Measurements from ENCODE around the gene HOXA6. TPM values are rescaled to one million over a fixed set of nuclear protein-coding genes. Genes with fewer than 3 reads are reported as not detected.

The HOXA6 gene
- total RNA-seq, 4 donors from 2014 or later, result 11.1 to 30.9 (median 18.7) TPM

DNA sequence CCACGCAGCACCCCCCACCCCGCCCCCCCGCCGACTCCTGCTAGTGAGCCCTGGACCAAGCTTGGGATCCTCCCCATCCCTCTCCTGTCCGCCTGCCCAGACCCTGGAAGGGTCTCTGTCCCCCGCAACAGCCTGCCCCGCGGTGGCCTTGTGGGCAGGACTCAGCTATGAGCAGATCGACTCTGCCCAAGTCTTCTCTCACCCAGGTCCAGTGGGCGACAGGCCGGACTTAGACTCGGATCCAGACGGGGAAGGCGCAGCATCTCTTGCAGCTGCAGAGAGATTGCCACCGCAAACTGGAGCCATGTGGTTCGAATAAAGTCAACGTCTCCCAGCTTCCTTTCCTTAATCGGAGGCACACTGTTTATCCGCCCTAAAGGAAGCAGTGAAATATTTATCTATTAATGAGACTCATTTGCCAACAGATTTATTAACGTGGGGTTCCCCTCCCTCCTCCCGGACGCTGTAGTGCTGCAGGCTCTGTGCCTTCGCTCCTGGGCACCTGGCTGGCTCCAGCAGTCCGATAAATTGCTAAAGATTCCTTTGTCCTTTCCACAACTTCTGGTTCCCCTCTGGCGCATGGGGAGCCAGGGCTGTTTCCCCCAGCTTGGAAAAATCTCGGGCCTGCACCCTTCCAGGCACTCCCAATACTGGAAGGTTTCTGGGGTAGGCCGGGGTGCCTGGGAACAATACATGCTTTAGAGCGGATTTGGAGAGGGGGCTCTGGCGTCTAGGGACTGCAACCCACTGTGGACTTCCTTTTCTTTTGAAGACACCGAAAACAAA, 9.5 kb upstream of the HOXA6 start:
- H3K36me3 ChIP-seq, result no peaks in the 10 kb centered on the region
- H3K4me3 ChIP-seq, result peak overlapping the region; percentile 52 to 71 (median 60)
- TF ChIP-seq POLR2A (IDR thresholded peaks at IDR 0.05) (no peak), EP300 (IDR thresholded peaks at IDR 0.05) (no peak)
- TF ChIP-seq, protein P1, sequence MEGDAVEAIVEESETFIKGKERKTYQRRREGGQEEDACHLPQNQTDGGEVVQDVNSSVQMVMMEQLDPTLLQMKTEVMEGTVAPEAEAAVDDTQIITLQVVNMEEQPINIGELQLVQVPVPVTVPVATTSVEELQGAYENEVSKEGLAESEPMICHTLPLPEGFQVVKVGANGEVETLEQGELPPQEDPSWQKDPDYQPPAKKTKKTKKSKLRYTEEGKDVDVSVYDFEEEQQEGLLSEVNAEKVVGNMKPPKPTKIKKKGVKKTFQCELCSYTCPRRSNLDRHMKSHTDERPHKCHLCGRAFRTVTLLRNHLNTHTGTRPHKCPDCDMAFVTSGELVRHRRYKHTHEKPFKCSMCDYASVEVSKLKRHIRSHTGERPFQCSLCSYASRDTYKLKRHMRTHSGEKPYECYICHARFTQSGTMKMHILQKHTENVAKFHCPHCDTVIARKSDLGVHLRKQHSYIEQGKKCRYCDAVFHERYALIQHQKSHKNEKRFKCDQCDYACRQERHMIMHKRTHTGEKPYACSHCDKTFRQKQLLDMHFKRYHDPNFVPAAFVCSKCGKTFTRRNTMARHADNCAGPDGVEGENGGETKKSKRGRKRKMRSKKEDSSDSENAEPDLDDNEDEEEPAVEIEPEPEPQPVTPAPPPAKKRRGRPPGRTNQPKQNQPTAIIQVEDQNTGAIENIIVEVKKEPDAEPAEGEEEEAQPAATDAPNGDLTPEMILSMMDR (IDR thresholded peaks at IDR 0.05), result no peak
- H3K9me3 ChIP-seq, result no peaks in the 10 kb centered on the region
- DNase-seq (ENCODE audit: low spot score in 2 of 2), result no peak
- peaks cover 0 to 96% of the 10 kb centered on the region in 2 donors for H3K27me3 ChIP-seq
- 35 to 44% methylated on average over 24 to 28 of the region's 30 CpGs for WGBS, 2 donors
- peak overlapping the region; percentile 54 to 88 (median 82) for H3K27ac ChIP-seq
- H3K4me1 ChIP-seq, result peaks cover 0 to 69% (median 23%) of the 10 kb centered on the region in 4 donors

DNA sequence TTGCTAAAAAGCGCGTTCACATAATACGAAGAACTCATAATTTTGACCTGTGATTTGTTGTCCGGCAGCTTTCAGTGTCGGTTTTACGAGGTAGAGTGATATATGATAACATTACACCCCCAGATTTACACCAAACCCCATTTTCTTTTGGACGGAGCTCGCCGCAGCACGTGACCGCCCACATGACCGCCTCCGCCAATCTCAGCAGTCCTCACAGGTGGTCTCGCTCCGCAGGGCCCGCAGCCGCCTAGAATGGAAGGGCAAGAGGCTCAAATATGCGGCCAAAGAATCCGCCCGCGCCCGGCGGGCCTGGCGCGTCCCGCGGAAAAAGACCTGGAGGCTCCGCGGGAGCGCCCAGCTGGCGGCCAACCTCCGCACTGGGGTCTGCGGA, 8.9 kb upstream of the HOXA6 start, which contains the start of gene HOXA7:
TSS of gene HOXA7 (minus strand) at position 168 of the 391 bp plus-strand sequence. CDS start at position 38, 130 bp downstream.
- TF ChIP-seq EP300 (IDR thresholded peaks at IDR 0.05), result peak in 1 of 2 donors; percentile 40
- TF ChIP-seq POLR2A (IDR thresholded peaks at IDR 0.05), result peak in 1 of 2 donors; percentile 25
- TF ChIP-seq, protein P1 (IDR thresholded peaks at IDR 0.05), result peak in 1 of 5 experiments; percentile 12
- H3K36me3 ChIP-seq, result no peaks in the 10 kb centered on the region
- H3K27me3 ChIP-seq, result peaks cover 0 to 96% of the 10 kb centered on the region in 2 donors
- H3K27ac ChIP-seq, result peak within 1 kb of the TSS; percentile 54 to 88 (median 82)
- H3K4me1 ChIP-seq, result peaks cover 0 to 66% (median 23%) of the 10 kb centered on the region in 4 donors
- DNase-seq (ENCODE audit: low spot score in 2 of 2), result peak; percentile 79 to 80
- peak within 1 kb of the TSS; percentile 52 to 71 (median 60) for H3K4me3 ChIP-seq
- no peaks in the 10 kb centered on the region for H3K9me3 ChIP-seq
- 2% methylated on average over 15 to 33 of the region's 33 CpGs for WGBS, 2 donors

- Histone ChIP-seq H3K27ac (peak overlapping the region; percentile 54 to 88 (median 82)), H3K36me3 (no peaks in the 10 kb centered on the region), H3K4me1 (peaks cover 0 to 66% (median 21%) of the 10 kb centered on the region in 4 donors), H3K9me3 (no peaks in the 10 kb centered on the region), H3K27me3 (peaks cover 0 to 97% of the 10 kb centered on the region in 2 donors), H3K4me3 (peak overlapping the region; percentile 52 to 71 (median 60))
- DNase-seq (ENCODE audit: low spot score in 2 of 2), result no peak
- no peak for TF ChIP-seq POLR2A (IDR thresholded peaks at IDR 0.05)
- TF ChIP-seq, protein P1 (IDR thresholded peaks at IDR 0.05), result no peak
- no peak for TF ChIP-seq EP300 (IDR thresholded peaks at IDR 0.05)
- 1 to 5% methylated on average over 6 to 52 of the region's 63 CpGs for WGBS, 2 donors
Observed at GRCh38 chr7:27155816-27156507, 8.4 kb upstream of the HOXA6 start.

DNA sequence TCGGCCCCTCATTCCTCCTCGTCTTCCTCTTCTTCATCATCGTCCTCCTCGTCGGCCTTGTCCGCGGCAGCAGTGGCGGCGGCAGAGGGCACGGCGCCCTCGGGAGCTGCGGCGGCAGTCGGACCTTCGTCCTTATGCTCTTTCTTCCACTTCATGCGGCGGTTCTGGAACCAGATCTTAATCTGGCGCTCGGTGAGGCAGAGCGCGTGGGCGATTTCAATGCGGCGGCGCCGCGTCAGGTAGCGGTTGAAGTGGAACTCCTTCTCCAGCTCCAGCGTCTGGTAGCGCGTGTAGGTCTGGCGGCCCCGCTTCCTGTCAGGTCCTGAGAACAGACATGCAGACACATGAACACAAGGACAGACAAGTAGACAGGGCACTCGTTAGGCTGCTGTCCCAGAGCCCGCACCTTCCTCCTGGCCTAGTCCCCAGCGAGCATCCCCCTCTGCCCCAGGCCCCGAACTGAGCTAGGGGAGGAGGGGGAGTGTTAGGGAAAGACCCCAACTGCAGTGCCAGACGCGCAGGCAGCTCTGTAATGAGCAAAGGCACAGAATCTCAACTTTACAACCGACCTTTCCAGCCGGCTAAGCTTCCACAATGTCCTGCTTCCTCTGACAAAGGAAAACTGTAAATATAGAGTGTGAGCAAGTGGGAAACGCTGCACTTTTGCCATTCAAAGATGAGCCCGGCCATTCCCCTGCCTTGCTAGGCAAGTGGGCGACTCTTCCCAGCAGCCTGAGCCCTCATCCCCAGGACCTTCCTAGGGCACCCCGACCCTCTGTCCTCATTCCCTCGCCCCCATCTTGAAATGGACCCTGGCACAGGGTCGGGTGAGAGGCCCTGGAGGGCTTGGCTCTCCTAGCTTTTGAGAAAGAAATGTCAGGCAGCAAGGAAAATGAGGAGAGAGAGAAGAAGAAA, 7.6 kb upstream of the HOXA6 start:
- H3K27me3 ChIP-seq, result peaks cover 0 to 97% of the 10 kb centered on the region in 2 donors
- H3K36me3 ChIP-seq, result no peaks in the 10 kb centered on the region
- peak overlapping the region in 3 of 4 donors; percentile 81 to 88 (median 82) for H3K27ac ChIP-seq
- H3K9me3 ChIP-seq, result no peaks in the 10 kb centered on the region
- H3K4me3 ChIP-seq, result peak overlapping the region; percentile 52 to 71 (median 60)
- TF ChIP-seq POLR2A (IDR thresholded peaks at IDR 0.05), result no peak
- TF ChIP-seq EP300 (IDR thresholded peaks at IDR 0.05), result no peak
- TF ChIP-seq, protein P1 (IDR thresholded peaks at IDR 0.05), result no peak
- H3K4me1 ChIP-seq, result peaks cover 0 to 65% (median 19%) of the 10 kb centered on the region in 4 donors
- no peak for DNase-seq (ENCODE audit: low spot score in 2 of 2)
- 29 to 57% methylated on average over 47 to 48 of the region's 48 CpGs for WGBS, 2 donors
